ENCODE measurements around the gene NFASC. TPM values are rescaled to one million over a fixed set of nuclear protein-coding genes. Genes with fewer than 3 reads are reported as not detected.

NFASC gene
- total and polyA plus RNA-seq, 2 donors (not counting 3 experiments of a cell fraction or from before 2014, with no cell fraction given) = not detected

DNA sequence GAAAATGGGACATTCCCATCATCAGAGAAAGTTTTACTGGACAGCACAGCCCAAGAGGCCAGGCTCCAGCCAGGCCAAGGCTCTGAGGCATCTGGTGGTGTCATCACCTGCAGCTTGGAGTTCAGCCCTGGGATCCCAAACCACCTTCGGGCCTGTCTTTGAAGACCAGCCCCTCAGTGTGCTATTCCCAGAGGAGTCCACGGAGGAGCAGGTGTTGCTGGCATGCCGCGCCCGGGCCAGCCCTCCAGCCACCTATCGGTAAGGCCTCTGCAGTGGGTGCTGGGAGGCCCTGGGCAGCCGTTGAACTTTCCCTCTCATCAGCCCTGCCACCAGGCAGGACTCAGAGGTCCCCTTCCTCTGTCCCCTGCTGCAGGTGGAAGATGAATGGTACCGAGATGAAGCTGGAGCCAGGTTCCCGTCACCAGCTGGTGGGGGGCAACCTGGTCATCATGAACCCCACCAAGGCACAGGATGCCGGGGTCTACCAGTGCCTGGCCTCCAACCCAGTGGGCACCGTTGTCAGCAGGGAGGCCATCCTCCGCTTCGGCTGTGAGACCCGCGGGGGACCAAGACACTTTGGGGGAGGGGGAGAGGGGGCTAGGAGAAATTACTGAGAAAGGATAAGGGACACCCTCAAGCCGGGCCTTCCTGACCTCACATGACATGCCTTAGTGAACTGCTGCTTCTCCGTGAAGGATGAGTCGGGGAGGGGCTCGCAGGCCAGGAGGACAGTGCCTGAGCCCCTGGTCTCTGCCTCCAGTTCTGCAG lies 187.3 kb downstream of the NFASC start:
- Histone ChIP-seq H3K4me1 (ENCODE audit: control insufficient read depth, extremely low read depth, insufficient read depth, low read length) (no peaks in the 10 kb centered on the region), H3K27me3 (ENCODE audit: control insufficient read depth in 2 of 2, insufficient read depth in 2 of 2, low read length in 2 of 2) (peaks cover 0 to 2% of the 10 kb centered on the region in 2 experiments), H3K4me2 (ENCODE audit: insufficient read depth, low read length) (no peak overlapping the region), H2AFZ (ENCODE audit: low read depth, low read length) (no peak overlapping the region), H3K9me1 (replicated peaks; ENCODE audit: control insufficient read depth, extremely low read depth, insufficient read depth, low read length) (no peaks in the 10 kb centered on the region), H3K9me3 (replicated peaks; ENCODE audit: control insufficient read depth, insufficient read depth, low read length) (no peaks in the 10 kb centered on the region), H4K20me1 (replicated peaks; ENCODE audit: control insufficient read depth, extremely low read depth, insufficient read depth, low read length) (no peaks in the 10 kb centered on the region), H3K36me3 (ENCODE audit: control insufficient read depth in 2 of 2, extremely low read depth in 1 of 2, insufficient read depth in 2 of 2, low read length in 2 of 2) (no peaks in the 10 kb centered on the region), H3K79me2 (ENCODE audit: control insufficient read depth, insufficient read depth, low read length) (no peaks in the 10 kb centered on the region), H3K4me3 (replicated peaks in 1 of 3; ENCODE audit: insufficient read depth in 1 of 3, low read depth in 1 of 3, low read length in 3 of 3) (no peak overlapping the region), H3K27ac (ENCODE audit: insufficient read depth, low read depth, low read length) (no peak overlapping the region), H3K9ac (replicated peaks; ENCODE audit: extremely low read depth, insufficient read depth, low read length) (no peak overlapping the region)
- CTCF ChIA-PET = interaction anchor here (1.8 kb wide), 1 partner anchor 69 kb away, joined by 6 read pairs; no protein-coding TSS in a partner anchor
- no peak for FAIRE-seq
- DNase-seq (ENCODE audit: low read depth, low spot score) = no peak
- no peak for TF ChIP-seq JUN (IDR thresholded peaks at IDR 0.05; ENCODE audit: borderline replicate concordance, insufficient read depth, insufficient read length, low read depth)
- no peak for TF ChIP-seq EZH2 (IDR thresholded peaks at IDR 0.05; ENCODE audit: borderline replicate concordance, low read depth, low read length, severe bottlenecking)
- no peak for TF ChIP-seq GATA2 (IDR thresholded peaks at IDR 0.05; ENCODE audit: insufficient read depth, insufficient read length, low read depth, low read length)
- TF ChIP-seq POLR2AphosphoS5 (IDR thresholded peaks at IDR 0.05; ENCODE audit: insufficient read depth, low read depth, low read length) = no peak
- no peak for TF ChIP-seq CTCF (IDR thresholded peaks at IDR 0.05; ENCODE audit: extremely low read depth in 1 of 2, insufficient read depth in 1 of 2, low read depth in 1 of 2, low read length in 2 of 2)
- TF ChIP-seq MAX (IDR thresholded peaks at IDR 0.05; ENCODE audit: insufficient read depth, insufficient read length) = no peak
- no peak for TF ChIP-seq FOS (IDR thresholded peaks at IDR 0.05; ENCODE audit: borderline replicate concordance, insufficient read depth, low read length)
- no peak for TF ChIP-seq POLR2A (IDR thresholded peaks at IDR 0.05; ENCODE audit: low read depth, low read length)
- no peak for TF ChIP-seq MYC (IDR thresholded peaks at IDR 0.05; ENCODE audit: low read depth, low read length)
- no TSS peak for BruUV-seq (replicated peaks)
- intact Hi-C loops (cut with micrococcal nuclease) = no loop called here
- dilution Hi-C loops (cut with MboI; ENCODE audit: extremely low pct_ligation_motif_present, low sequenced_read_pairs) = no loop called here
- POLR2A ChIA-PET = no interaction called here
